ENCODE data around the gene NTNG1.

Gene NTNG1

GRCh38 chr1:107318932-107319331 lies 178.1 kb downstream of the NTNG1 start:
- no peaks in the 10 kb centered on the region for H3K4me1 ChIP-seq (ENCODE audit: control insufficient read depth, insufficient read depth, low read length)
- no peak overlapping the region for H3K4me3 ChIP-seq (ENCODE audit: low read length)
- H3K27me3 ChIP-seq (ENCODE audit: control insufficient read depth, insufficient read depth, low read length), result no peaks in the 10 kb centered on the region
- no peaks in the 10 kb centered on the region for H3K36me3 ChIP-seq (ENCODE audit: control insufficient read depth, insufficient read depth, low read length)
- no peaks in the 10 kb centered on the region for H3K9me3 ChIP-seq (ENCODE audit: control insufficient read depth, low read length)
- H3K9ac ChIP-seq (ENCODE audit: low read length), result no peak overlapping the region

GRCh38 chr1:107323784-107324183 lies 182.9 kb downstream of the NTNG1 start:
- no peak overlapping the region for H3K4me3 ChIP-seq (ENCODE audit: low read length)
- no peaks in the 10 kb centered on the region for H3K36me3 ChIP-seq (ENCODE audit: control insufficient read depth, insufficient read depth, low read length)
- H3K9ac ChIP-seq (ENCODE audit: low read length), result no peak overlapping the region
- no peaks in the 10 kb centered on the region for H3K27me3 ChIP-seq (ENCODE audit: control insufficient read depth, insufficient read depth, low read length)
- H3K9me3 ChIP-seq (ENCODE audit: control insufficient read depth, low read length), result no peaks in the 10 kb centered on the region
- no peaks in the 10 kb centered on the region for H3K4me1 ChIP-seq (ENCODE audit: control insufficient read depth, insufficient read depth, low read length)

- Histone ChIP-seq H3K27me3 (ENCODE audit: control insufficient read depth, insufficient read depth, low read length) (no peaks in the 10 kb centered on the region), H3K4me1 (ENCODE audit: control insufficient read depth, insufficient read depth, low read length) (no peaks in the 10 kb centered on the region), H3K4me3 (ENCODE audit: low read length) (no peak overlapping the region), H3K9me3 (ENCODE audit: control insufficient read depth, low read length) (no peaks in the 10 kb centered on the region), H3K36me3 (ENCODE audit: control insufficient read depth, insufficient read depth, low read length) (no peaks in the 10 kb centered on the region), H3K9ac (ENCODE audit: low read length) (no peak overlapping the region)
These were observed 186.1 kb downstream of the NTNG1 start for GRCh38 chr1:107326824-107327445.

- Histone ChIP-seq H3K4me3 (ENCODE audit: low read length) (no peak overlapping the region), H3K27me3 (ENCODE audit: control insufficient read depth, insufficient read depth, low read length) (no peaks in the 10 kb centered on the region), H3K9ac (ENCODE audit: low read length) (no peak overlapping the region), H3K36me3 (ENCODE audit: control insufficient read depth, insufficient read depth, low read length) (no peaks in the 10 kb centered on the region), H3K4me1 (ENCODE audit: control insufficient read depth, insufficient read depth, low read length) (no peaks in the 10 kb centered on the region), H3K9me3 (ENCODE audit: control insufficient read depth, low read length) (no peaks in the 10 kb centered on the region)
These were observed 186.6 kb downstream of the NTNG1 start for GRCh38 chr1:107327446-107327845.

GRCh38 chr1:107328087-107328486 lies 187.2 kb downstream of the NTNG1 start:
- H3K36me3 ChIP-seq (ENCODE audit: control insufficient read depth, insufficient read depth, low read length), result no peaks in the 10 kb centered on the region
- no peak overlapping the region for H3K4me3 ChIP-seq (ENCODE audit: low read length)
- H3K4me1 ChIP-seq (ENCODE audit: control insufficient read depth, insufficient read depth, low read length), result no peaks in the 10 kb centered on the region
- no peaks in the 10 kb centered on the region for H3K27me3 ChIP-seq (ENCODE audit: control insufficient read depth, insufficient read depth, low read length)
- H3K9me3 ChIP-seq (ENCODE audit: control insufficient read depth, low read length), result no peaks in the 10 kb centered on the region
- H3K9ac ChIP-seq (ENCODE audit: low read length), result no peak overlapping the region

GRCh38 chr1:107339775-107340174 lies 198.9 kb downstream of the NTNG1 start:
- H3K36me3 ChIP-seq (ENCODE audit: control insufficient read depth, insufficient read depth, low read length), result no peaks in the 10 kb centered on the region

GRCh38 chr1:107342316-107342715 lies 201.5 kb downstream of the NTNG1 start:
- Histone ChIP-seq H3K9me3 (ENCODE audit: control insufficient read depth, low read length) (no peaks in the 10 kb centered on the region), H3K4me1 (ENCODE audit: control insufficient read depth, insufficient read depth, low read length) (no peaks in the 10 kb centered on the region), H3K27me3 (ENCODE audit: control insufficient read depth, insufficient read depth, low read length) (no peaks in the 10 kb centered on the region), H3K4me3 (ENCODE audit: low read length) (no peak overlapping the region), H3K9ac (ENCODE audit: low read length) (no peak overlapping the region), H3K36me3 (ENCODE audit: control insufficient read depth, insufficient read depth, low read length) (no peaks in the 10 kb centered on the region)

More at GRCh38 chr1:107339775-107340174, 198.9 kb downstream of the NTNG1 start:
- H3K4me3 ChIP-seq (ENCODE audit: low read length), result no peak overlapping the region
- no peaks in the 10 kb centered on the region for H3K9me3 ChIP-seq (ENCODE audit: control insufficient read depth, low read length)
- H3K4me1 ChIP-seq (ENCODE audit: control insufficient read depth, insufficient read depth, low read length), result no peaks in the 10 kb centered on the region
- H3K9ac ChIP-seq (ENCODE audit: low read length), result no peak overlapping the region
- no peaks in the 10 kb centered on the region for H3K27me3 ChIP-seq (ENCODE audit: control insufficient read depth, insufficient read depth, low read length)

GRCh38 chr1:107342768-107343167 lies 201.9 kb downstream of the NTNG1 start:
- no peaks in the 10 kb centered on the region for H3K4me1 ChIP-seq (ENCODE audit: control insufficient read depth, insufficient read depth, low read length)
- H3K9ac ChIP-seq (ENCODE audit: low read length), result no peak overlapping the region
- no peaks in the 10 kb centered on the region for H3K27me3 ChIP-seq (ENCODE audit: control insufficient read depth, insufficient read depth, low read length)
- no peaks in the 10 kb centered on the region for H3K36me3 ChIP-seq (ENCODE audit: control insufficient read depth, insufficient read depth, low read length)
- no peaks in the 10 kb centered on the region for H3K9me3 ChIP-seq (ENCODE audit: control insufficient read depth, low read length)
- no peak overlapping the region for H3K4me3 ChIP-seq (ENCODE audit: low read length)

GRCh38 chr1:107343601-107344000 lies 202.8 kb downstream of the NTNG1 start:
- H3K4me1 ChIP-seq (ENCODE audit: control insufficient read depth, insufficient read depth, low read length), result no peaks in the 10 kb centered on the region
- no peaks in the 10 kb centered on the region for H3K36me3 ChIP-seq (ENCODE audit: control insufficient read depth, insufficient read depth, low read length)
- H3K9ac ChIP-seq (ENCODE audit: low read length), result no peak overlapping the region
- no peaks in the 10 kb centered on the region for H3K9me3 ChIP-seq (ENCODE audit: control insufficient read depth, low read length)
- no peaks in the 10 kb centered on the region for H3K27me3 ChIP-seq (ENCODE audit: control insufficient read depth, insufficient read depth, low read length)
- no peak overlapping the region for H3K4me3 ChIP-seq (ENCODE audit: low read length)

GRCh38 chr1:107344268-107344760 lies 203.5 kb downstream of the NTNG1 start:
- H3K36me3 ChIP-seq (ENCODE audit: control insufficient read depth, insufficient read depth, low read length), result no peaks in the 10 kb centered on the region
- no peaks in the 10 kb centered on the region for H3K4me1 ChIP-seq (ENCODE audit: control insufficient read depth, insufficient read depth, low read length)
- no peaks in the 10 kb centered on the region for H3K9me3 ChIP-seq (ENCODE audit: control insufficient read depth, low read length)
- no peak overlapping the region for H3K4me3 ChIP-seq (ENCODE audit: low read length)
- no peaks in the 10 kb centered on the region for H3K27me3 ChIP-seq (ENCODE audit: control insufficient read depth, insufficient read depth, low read length)
- H3K9ac ChIP-seq (ENCODE audit: low read length), result no peak overlapping the region

GRCh38 chr1:107344836-107345235 lies 204.0 kb downstream of the NTNG1 start:
- Histone ChIP-seq H3K9ac (ENCODE audit: low read length) (no peak overlapping the region), H3K36me3 (ENCODE audit: control insufficient read depth, insufficient read depth, low read length) (no peaks in the 10 kb centered on the region), H3K4me3 (ENCODE audit: low read length) (no peak overlapping the region), H3K27me3 (ENCODE audit: control insufficient read depth, insufficient read depth, low read length) (no peaks in the 10 kb centered on the region), H3K4me1 (ENCODE audit: control insufficient read depth, insufficient read depth, low read length) (no peaks in the 10 kb centered on the region), H3K9me3 (ENCODE audit: control insufficient read depth, low read length) (no peaks in the 10 kb centered on the region)

GRCh38 chr1:107352850-107353249 lies 212.0 kb downstream of the NTNG1 start:
- no peaks in the 10 kb centered on the region for H3K27me3 ChIP-seq (ENCODE audit: control insufficient read depth, insufficient read depth, low read length)
- no peaks in the 10 kb centered on the region for H3K4me1 ChIP-seq (ENCODE audit: control insufficient read depth, insufficient read depth, low read length)
- H3K9me3 ChIP-seq (ENCODE audit: control insufficient read depth, low read length), result no peaks in the 10 kb centered on the region
- H3K4me3 ChIP-seq (ENCODE audit: low read length), result no peak overlapping the region
- no peak overlapping the region for H3K9ac ChIP-seq (ENCODE audit: low read length)
- H3K36me3 ChIP-seq (ENCODE audit: control insufficient read depth, insufficient read depth, low read length), result no peaks in the 10 kb centered on the region

GRCh38 chr1:107357376-107357775 lies 216.5 kb downstream of the NTNG1 start:
- H3K27me3 ChIP-seq (ENCODE audit: control insufficient read depth, insufficient read depth, low read length), result no peaks in the 10 kb centered on the region
- H3K36me3 ChIP-seq (ENCODE audit: control insufficient read depth, insufficient read depth, low read length), result no peaks in the 10 kb centered on the region
- no peaks in the 10 kb centered on the region for H3K4me1 ChIP-seq (ENCODE audit: control insufficient read depth, insufficient read depth, low read length)
- H3K9ac ChIP-seq (ENCODE audit: low read length), result no peak overlapping the region
- no peak overlapping the region for H3K4me3 ChIP-seq (ENCODE audit: low read length)
- H3K9me3 ChIP-seq (ENCODE audit: control insufficient read depth, low read length), result no peaks in the 10 kb centered on the region

All from mucosa of stomach (tissue), 1 donor.